MG63 (cell line): ENCODE results near the gene CGB3. TPM values are rescaled to one million over a fixed set of nuclear protein-coding genes. Genes with fewer than 3 reads are reported as not detected.
"Not testable (repeated sequence)": the region's sequence is repeated elsewhere in the genome, so short reads cannot be mapped to it uniquely, and the experiment has no call there.

Experiments used
- DNase-seq: peaks from one replicate; pipeline ENCODE4 v3.0.0-alpha.2; 2020
- H3K27me3 ChIP-seq: fragments of 250-450 bp; sonication (Bioruptor Pico); 2 replicates; pipeline ENCODE4 v1.5.1; 2020; ENCODE audit warnings: mild to moderate bottlenecking, moderate library complexity
- H3K36me3 ChIP-seq: fragments of 250-450 bp; sonication (Bioruptor Pico); 2 replicates; pipeline ENCODE4 v1.5.1; 2020; ENCODE audit warnings: mild to moderate bottlenecking, moderate library complexity
- H3K4me3 ChIP-seq: fragments of 250-450 bp; sonication (Bioruptor Pico); 2 replicates; pipeline ENCODE4 v1.5.1; 2020; ENCODE audit warnings: mild to moderate bottlenecking, moderate library complexity
- H3K9me3 ChIP-seq: fragments of 250-450 bp; sonication (Bioruptor Pico); 2 replicates; pipeline ENCODE4 v1.5.1; 2020; ENCODE audit warnings: mild to moderate bottlenecking, moderate library complexity
- total RNA-seq: library from RNA; depleted of rRNA; stranded (reverse); fragments of >200 nt; shearing (Covaris generic); gene quantifications from 2 replicates; pipeline ENCODE4 v1.2.3, GENCODE V29; 2014; ENCODE audit warnings: low replicate concordance

The CGB3 gene
- total RNA-seq, 1 experiment from 2014 or later = not detected

- not testable (repeated sequence) for H3K27me3 ChIP-seq, H3K36me3 ChIP-seq, H3K9me3 ChIP-seq, H3K4me3 ChIP-seq
- DNase-seq = peak; percentile 80
These were observed 26.4 kb upstream of the CGB3 start for GRCh38 chr19:49050376-49051033.

- DNase-seq, H3K36me3 ChIP-seq, H3K9me3 ChIP-seq, H3K4me3 ChIP-seq, H3K27me3 ChIP-seq: not testable (repeated sequence)
These were observed 25.7 kb upstream of the CGB3 start for GRCh38 chr19:49049834-49050233.

- H3K9me3 ChIP-seq, H3K36me3 ChIP-seq, H3K27me3 ChIP-seq, DNase-seq, H3K4me3 ChIP-seq: not testable (repeated sequence)
These were observed 24.9 kb upstream of the CGB3 start, which contains the start of gene CGB8 for GRCh38 chr19:49049011-49049410. TSS of gene CGB8 (minus strand) at chr19:49049111. CDS start at chr19:49048739, 372 bp downstream.

GRCh38 chr19:49043548-49043947, 19.4 kb upstream of the CGB3 start, which contains the start of gene CGB5:
TSS of gene CGB5 (plus strand) at chr19:49043848. CDS start at chr19:49044210, 362 bp downstream.
- not testable (repeated sequence) for H3K27me3 ChIP-seq

GRCh38 chr19:49042666-49043065, 18.5 kb upstream of the CGB3 start:
- not testable (repeated sequence) for H3K9me3 ChIP-seq, H3K36me3 ChIP-seq, H3K27me3 ChIP-seq, DNase-seq, H3K4me3 ChIP-seq

More at GRCh38 chr19:49043548-49043947, 19.4 kb upstream of the CGB3 start, which contains the start of gene CGB5:
- not testable (repeated sequence) for H3K9me3 ChIP-seq, H3K4me3 ChIP-seq, H3K36me3 ChIP-seq, DNase-seq

GRCh38 chr19:49042177-49042576, 18.0 kb upstream of the CGB3 start:
- Histone ChIP-seq H3K4me3 (no peak overlapping the region), H3K36me3 (no peaks in the 10 kb centered on the region), H3K9me3 (no peaks in the 10 kb centered on the region), H3K27me3 (no peaks in the 10 kb centered on the region)
- DNase-seq = peak; percentile 43

- H3K36me3 ChIP-seq, H3K27me3 ChIP-seq, H3K4me3 ChIP-seq, H3K9me3 ChIP-seq, DNase-seq: not testable (repeated sequence)
These were observed 15.6 kb upstream of the CGB3 start for GRCh38 chr19:49039736-49040135.

GRCh38 chr19:49038557-49039276, 14.6 kb upstream of the CGB3 start:
- not testable (repeated sequence) for H3K27me3 ChIP-seq, H3K4me3 ChIP-seq, H3K36me3 ChIP-seq, H3K9me3 ChIP-seq
- DNase-seq = peak; percentile 81

GRCh38 chr19:49038111-49038510, 14.0 kb upstream of the CGB3 start:
- not testable (repeated sequence) for H3K9me3 ChIP-seq, H3K4me3 ChIP-seq, H3K27me3 ChIP-seq, H3K36me3 ChIP-seq, DNase-seq

- H3K9me3 ChIP-seq, H3K36me3 ChIP-seq: not testable (repeated sequence)
- peak; percentile 48 for DNase-seq
These were observed 12.7 kb upstream of the CGB3 start, which contains the start of gene CGB1 for GRCh38 chr19:49036815-49037214. TSS of gene CGB1 (minus strand) at chr19:49036895. CDS start at chr19:49036711, 184 bp downstream.

GRCh38 chr19:49031642-49032301, 7.6 kb upstream of the CGB3 start, which contains the start of gene CGB2:
TSS of gene CGB2 (plus strand) at chr19:49031890. CDS start at chr19:49032096, 206 bp downstream.
- H3K4me3 ChIP-seq, H3K36me3 ChIP-seq, H3K27me3 ChIP-seq, H3K9me3 ChIP-seq: not testable (repeated sequence)
- peak; percentile 59 for DNase-seq

More at GRCh38 chr19:49036815-49037214, 12.7 kb upstream of the CGB3 start, which contains the start of gene CGB1:
- not testable (repeated sequence) for H3K4me3 ChIP-seq, H3K27me3 ChIP-seq

- H3K9me3 ChIP-seq, DNase-seq, H3K4me3 ChIP-seq, H3K36me3 ChIP-seq, H3K27me3 ChIP-seq: not testable (repeated sequence)
These were observed 6.2 kb upstream of the CGB3 start for GRCh38 chr19:49030323-49030722.

- H3K36me3 ChIP-seq, H3K9me3 ChIP-seq, H3K27me3 ChIP-seq, H3K4me3 ChIP-seq: not testable (repeated sequence)
- peak; percentile 55 for DNase-seq
These were observed 5.6 kb upstream of the CGB3 start for GRCh38 chr19:49029749-49030148.

GRCh38 chr19:49028686-49029085, 4.6 kb upstream of the CGB3 start:
- H3K4me3 ChIP-seq, DNase-seq, H3K27me3 ChIP-seq: not testable (repeated sequence)

GRCh38 chr19:49025599-49025998, 1.5 kb upstream of the CGB3 start:
- H3K36me3 ChIP-seq, H3K4me3 ChIP-seq, H3K9me3 ChIP-seq, H3K27me3 ChIP-seq: not testable (repeated sequence)
- DNase-seq = peak; percentile 60

More at GRCh38 chr19:49028686-49029085, 4.6 kb upstream of the CGB3 start:
- H3K9me3 ChIP-seq, H3K36me3 ChIP-seq: not testable (repeated sequence)

- not testable (repeated sequence) for H3K4me3 ChIP-seq, DNase-seq, H3K27me3 ChIP-seq, H3K36me3 ChIP-seq, H3K9me3 ChIP-seq
These were observed 955 bp upstream of the CGB3 start for GRCh38 chr19:49025088-49025487.

- Histone ChIP-seq H3K9me3 (no peaks in the 10 kb centered on the region), H3K27me3 (peaks cover 11% of the 10 kb centered on the region), H3K36me3 (no peaks in the 10 kb centered on the region), H3K4me3 (no peak overlapping the region)
- DNase-seq = no peak
These were observed 2.0 kb downstream of the CGB3 start for GRCh38 chr19:49022116-49022515.
